A549 treated with AZD9567 at 1 μM for 4 hours (cell line): ENCODE data around the gene LRRD1. TPM values are rescaled to one million over a fixed set of nuclear protein-coding genes. Genes with fewer than 3 reads are reported as not detected.

Experiments used
- total RNA-seq: library from RNA; stranded (reverse); fragments of 200-300 nt; extraction: Qiagen RNA extraction; gene quantifications from 5 replicates; pipeline ENCODE4 v1.2.3, GENCODE V29; 2022; ENCODE audit not compliant: insufficient read depth

The LRRD1 gene
- not detected in 5 replicates for total RNA-seq

GRCh38 chr7:92178928-92179924 lies at the start of gene LRRD1:
LRRD1 (minus strand) TSS chr7:92179142; CDS start chr7:92165202, 13,940 bp downstream.

DNA sequence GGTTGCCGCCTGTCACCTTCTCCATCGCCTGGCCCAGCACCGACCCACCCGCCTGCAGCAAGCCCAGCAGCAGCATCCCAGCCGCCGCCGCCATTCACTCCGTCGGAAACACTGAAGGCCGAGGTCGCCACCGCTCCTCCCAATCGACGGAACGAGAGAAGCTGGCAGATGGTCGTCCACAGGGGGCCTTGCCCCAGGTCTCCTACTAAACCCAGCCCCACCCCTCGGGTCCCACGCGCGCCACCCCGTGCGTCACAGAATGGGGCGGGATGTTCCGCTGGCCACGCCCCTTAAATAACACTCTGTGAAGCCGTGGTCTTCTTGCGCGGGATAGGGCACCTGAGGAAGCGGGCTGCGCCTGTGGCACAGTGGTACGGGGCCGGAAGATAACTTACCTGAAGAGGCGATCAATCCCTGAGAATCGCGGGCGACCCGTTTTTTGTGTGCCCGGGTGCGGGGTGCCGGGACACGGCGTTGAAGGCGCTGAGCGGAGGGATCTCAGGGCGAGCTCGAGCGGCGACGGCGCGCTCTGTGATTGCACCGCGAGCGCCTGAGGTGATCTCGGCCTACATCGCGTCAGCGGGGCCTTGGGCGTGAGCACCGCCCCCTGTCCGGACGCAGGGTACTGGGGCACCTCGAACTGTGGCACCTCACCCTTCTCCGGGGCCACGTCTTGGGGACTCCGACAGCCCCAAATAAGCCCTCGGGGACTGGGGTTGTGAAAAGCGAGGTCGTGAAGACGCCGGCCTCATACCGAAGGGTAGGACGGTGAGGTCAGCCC lies 44.5 kb downstream of the LRRD1 start, which contains the start of gene CYP51A1:
Gene CYP51A1 (minus strand): TSS at position 207 of the 781 bp plus-strand sequence. CDS start 113 bp downstream, at position 94.

Other genes with a start within 250 kb of the LRRD1 start
- gene AKAP9, start 238.3 kb downstream of the LRRD1 start, total RNA-seq, result 11.7 to 26.7 TPM (median 16.4 TPM) in 5 replicates
- 41.2 to 56.9 TPM (median 42.2 TPM) in 5 replicates for gene CYP51A1, start 44.7 kb downstream of the LRRD1 start, total RNA-seq
- 20.3 to 24.2 TPM (median 22.2 TPM) in 5 replicates for gene KRIT1, start 66.8 kb upstream of the LRRD1 start, total RNA-seq
- gene ANKIB1, start 66.8 kb upstream of the LRRD1 start, total RNA-seq, result 14.7 to 20.8 TPM (median 20.0 TPM) in 5 replicates